Mammary epithelial cell (primary cell): ENCODE data around the gene SEC14L1.

Source experiments
- EZH2 ChIP-seq: IDR thresholded peaks from 2 replicates; pipeline ENCODE4 v1.6.1; 2012; ENCODE audit warnings: low read length, inconsistent platforms, borderline replicate concordance
- TF ChIP-seq, protein P1 (sequence below), 2 donors: IDR thresholded peaks in 1 of 2; conservative IDR thresholded peaks in 1 of 2; 2 replicates each; pipeline ENCODE4 v1.5.1; 2011 to 2012; ENCODE audit warnings: inconsistent platforms in 2 of 2, low read length in 2 of 2, mild to moderate bottlenecking in 2 of 2, control low read depth in 1 of 2, low read depth in 1 of 2; ENCODE audit not compliant: insufficient read depth in 1 of 2; ENCODE audit errors: extremely low read depth in 1 of 2

DNA sequence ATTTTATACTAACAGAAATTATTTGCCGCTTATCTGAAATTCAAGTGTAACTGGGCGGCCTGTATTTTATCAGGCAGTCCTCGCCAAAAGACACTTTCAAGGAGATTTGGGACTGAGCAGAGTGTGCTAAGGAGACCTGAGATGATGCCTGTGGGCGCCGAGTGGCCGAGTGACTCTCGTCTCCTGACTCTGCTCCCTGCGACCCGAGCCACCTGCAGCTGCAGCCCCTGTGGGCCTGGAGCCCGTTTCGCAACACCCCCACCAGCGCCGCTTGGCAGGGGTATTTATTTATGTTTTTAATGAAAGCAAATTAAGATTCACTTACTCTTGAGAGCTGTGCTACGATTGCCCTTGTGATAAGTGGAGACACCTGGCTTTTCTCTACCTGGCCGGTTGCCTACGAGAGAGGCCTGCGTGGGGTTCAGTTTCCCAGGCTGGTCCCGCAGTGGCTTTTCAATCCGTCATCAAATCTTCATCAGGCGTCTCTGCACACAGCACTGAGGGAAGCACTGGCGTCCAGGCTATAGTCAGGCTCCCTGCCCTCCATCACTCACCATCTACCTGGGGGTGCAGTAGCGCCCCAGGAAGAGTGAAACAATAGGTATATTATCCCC lies 124.0 kb downstream of the SEC14L1 start:
- TF ChIP-seq, protein P1, sequence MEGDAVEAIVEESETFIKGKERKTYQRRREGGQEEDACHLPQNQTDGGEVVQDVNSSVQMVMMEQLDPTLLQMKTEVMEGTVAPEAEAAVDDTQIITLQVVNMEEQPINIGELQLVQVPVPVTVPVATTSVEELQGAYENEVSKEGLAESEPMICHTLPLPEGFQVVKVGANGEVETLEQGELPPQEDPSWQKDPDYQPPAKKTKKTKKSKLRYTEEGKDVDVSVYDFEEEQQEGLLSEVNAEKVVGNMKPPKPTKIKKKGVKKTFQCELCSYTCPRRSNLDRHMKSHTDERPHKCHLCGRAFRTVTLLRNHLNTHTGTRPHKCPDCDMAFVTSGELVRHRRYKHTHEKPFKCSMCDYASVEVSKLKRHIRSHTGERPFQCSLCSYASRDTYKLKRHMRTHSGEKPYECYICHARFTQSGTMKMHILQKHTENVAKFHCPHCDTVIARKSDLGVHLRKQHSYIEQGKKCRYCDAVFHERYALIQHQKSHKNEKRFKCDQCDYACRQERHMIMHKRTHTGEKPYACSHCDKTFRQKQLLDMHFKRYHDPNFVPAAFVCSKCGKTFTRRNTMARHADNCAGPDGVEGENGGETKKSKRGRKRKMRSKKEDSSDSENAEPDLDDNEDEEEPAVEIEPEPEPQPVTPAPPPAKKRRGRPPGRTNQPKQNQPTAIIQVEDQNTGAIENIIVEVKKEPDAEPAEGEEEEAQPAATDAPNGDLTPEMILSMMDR (conservative IDR thresholded peaks at IDR 0.05 in 1 of 2, IDR thresholded peaks at IDR 0.05 in 1 of 2; ENCODE audit: extremely low read depth in 1 of 2, insufficient read depth in 1 of 2, low read depth in 1 of 2, low read length in 2 of 2): no peak
- TF ChIP-seq EZH2: no peak
